GM18858 (cell line): ENCODE data around the gene TSPAN2.

Experiments
- ATAC-seq: cut with Tn5 transposase; IDR thresholded peaks from one replicate; pipeline ENCODE4 v1.9.1; 2021; ENCODE audit not compliant: unreplicated experiment

Gene TSPAN2

DNA sequence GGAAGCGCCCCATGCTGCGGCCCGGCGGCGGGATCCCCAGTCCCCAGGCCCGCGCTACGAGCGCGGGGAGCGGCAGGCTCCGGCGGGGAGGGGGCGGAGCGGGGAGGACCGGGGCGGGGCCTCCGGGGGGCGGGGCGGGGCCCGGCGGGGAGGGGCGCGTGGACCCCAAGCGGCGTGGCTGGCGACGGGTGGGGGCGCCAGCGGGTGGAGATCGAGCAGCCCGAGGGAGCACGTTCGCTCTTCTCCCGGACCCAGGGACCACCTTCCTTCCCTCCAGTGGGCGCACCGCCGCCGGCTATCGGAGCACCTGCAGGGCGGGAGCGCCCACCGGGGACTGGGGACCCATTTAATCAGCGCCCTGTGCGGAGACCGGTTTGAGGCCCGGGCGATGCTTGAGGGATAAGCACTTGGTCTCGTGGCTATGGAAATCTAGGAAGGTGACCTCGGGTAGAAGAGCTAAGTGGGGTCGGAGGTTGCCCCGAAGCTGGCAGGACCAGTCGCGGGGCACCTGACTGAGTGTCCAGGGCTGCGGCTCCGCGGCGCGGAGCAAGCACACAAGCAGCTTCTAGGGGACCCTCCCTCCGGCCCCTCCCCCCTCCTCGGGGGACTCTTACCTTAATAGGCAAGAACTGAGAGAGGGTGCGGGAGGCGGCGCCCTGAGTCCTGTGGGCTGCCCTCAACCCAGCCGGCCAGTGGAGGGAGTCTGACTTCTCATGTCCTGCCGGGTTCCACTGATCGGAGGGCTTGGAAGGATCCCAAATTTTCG lies at the start of gene TSPAN2:
TSPAN2 (minus strand) TSS at position 84 of the 766 bp plus-strand sequence; CDS start at position 13, 71 bp downstream.
- ATAC-seq: no peak

- no peak for ATAC-seq
Observed at GRCh38 chr1:115138973-115139372, 49.7 kb upstream of the TSPAN2 start.

DNA sequence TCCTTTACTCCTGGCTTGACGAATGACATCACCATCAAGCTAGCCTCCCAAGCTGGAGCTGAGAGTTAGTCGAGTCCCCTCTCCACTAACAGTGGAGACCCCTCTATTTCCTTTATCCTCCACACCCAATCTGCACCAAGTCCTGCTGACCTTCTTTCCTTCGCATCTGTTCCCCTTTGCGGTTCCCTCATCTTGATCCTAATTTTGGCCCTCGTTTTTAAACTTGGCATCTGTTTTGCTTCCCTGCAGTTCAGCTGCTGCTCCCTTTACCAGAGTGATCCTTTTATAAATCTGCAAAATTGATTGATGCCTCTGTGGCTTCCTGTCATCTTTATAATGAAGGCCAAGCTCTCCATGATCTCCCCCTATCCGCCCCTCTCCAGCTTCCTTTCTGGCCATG lies 49.0 kb upstream of the TSPAN2 start:
- no peak for ATAC-seq

DNA sequence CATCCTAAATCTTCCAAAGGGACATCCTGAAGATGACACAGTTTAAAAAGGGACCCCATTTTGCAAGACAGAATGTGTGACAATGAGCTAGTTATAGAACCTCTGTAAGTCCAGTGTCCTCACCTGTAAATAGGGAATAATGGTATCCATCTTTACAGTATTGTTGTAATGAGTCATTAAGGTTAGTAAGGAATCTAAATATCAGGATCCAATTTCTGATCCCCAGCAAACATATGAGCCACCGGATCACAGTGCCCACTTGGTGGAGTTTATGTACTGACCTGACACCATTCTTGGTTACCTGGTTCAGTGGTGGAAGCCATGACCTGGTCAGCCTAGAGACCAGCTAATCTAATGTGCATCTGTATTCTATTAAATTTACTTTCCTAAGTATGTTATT lies 47.9 kb upstream of the TSPAN2 start:
- ATAC-seq: no peak

DNA sequence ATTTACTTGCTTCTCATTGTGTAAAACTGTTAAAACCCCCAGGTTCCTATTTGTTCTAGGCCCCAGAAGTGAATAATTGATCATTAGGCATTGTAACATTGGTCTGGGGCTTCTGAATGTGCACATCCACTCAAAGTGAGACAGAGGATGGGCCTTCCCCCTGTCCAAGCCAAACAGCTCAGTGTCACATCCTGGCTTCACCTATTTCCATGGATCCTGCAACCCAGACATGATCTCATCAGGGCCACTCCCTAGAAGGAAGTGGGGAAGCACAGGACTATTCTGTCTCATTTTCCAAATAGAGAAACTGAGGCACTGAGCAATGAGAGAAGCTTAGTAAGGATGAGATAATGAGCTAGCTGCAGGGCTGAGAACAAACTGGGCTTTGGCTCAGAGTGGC lies 47.4 kb upstream of the TSPAN2 start:
- no peak for ATAC-seq

DNA sequence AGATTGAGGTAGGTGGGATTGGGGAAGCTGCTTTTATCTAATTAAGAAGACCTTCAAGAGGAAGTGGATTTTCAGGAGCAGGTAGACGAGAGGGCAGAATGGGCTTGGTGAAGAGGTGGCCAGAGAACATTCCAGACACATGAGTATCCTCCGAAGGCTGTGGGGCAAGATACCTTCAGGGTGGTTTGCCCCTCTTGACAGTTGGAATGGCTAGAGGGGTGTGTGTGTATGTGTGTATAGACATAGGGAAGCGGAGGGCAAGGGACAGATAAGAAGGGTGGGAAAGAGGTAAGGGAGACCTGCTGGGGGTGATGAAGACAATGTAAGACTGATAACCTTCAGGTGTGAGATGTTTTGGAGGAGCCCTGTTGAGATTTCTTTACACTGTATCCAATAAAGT lies 46.8 kb upstream of the TSPAN2 start:
- ATAC-seq: no peak

DNA sequence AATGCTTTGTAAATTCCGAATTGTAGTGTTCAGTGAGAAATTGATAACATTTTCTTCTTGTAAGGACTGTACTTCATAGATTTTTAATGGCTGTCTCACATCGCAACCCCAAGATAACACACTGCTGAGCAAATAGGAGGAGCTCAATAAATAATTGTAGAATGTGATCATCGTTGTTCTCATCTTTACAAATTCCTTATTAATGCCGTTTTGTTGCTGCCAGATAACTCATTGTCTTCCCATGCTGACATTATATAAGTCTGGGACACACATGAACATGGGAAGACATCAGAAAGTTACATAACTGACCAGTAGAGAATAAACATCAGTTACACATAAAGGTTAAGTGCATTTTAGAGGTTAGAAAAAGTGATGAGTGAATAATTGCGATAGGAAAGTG lies 46.4 kb upstream of the TSPAN2 start:
- no peak for ATAC-seq

DNA sequence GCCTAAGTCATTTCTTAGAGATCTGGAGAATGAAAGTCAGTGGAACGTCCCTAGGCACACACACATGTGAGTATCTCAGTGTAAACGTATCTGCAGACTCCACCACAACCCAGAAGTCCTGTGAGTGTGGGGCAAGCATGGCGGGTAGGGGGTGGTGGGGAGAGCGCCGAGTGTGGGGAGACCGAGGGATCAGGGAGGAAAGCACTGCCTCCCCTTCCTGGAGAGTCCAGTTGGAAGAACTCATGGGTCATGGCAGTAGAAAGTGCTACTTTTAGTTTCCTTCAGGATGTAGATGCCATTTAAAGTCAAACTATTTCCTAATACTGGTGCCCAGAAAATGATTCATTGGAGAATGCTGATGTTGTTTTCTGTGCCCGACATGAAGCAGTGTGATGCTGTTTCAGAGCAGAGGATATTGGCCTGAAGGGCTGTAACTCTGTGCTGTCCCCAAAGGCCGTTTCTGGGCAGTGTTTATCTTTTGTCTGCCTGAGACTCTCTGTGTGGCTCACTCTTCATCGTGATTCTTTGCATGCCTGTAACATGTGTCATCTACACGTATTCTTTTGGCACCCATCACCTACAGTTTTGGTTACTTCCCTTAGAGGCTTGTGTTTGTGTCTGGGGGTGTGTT lies 45.7 kb upstream of the TSPAN2 start:
- ATAC-seq: no peak

GRCh38 chr1:115134231-115134630 lies 44.9 kb upstream of the TSPAN2 start:
- ATAC-seq: no peak

- no peak for ATAC-seq
Observed at GRCh38 chr1:115133440-115133839, 44.1 kb upstream of the TSPAN2 start.

DNA sequence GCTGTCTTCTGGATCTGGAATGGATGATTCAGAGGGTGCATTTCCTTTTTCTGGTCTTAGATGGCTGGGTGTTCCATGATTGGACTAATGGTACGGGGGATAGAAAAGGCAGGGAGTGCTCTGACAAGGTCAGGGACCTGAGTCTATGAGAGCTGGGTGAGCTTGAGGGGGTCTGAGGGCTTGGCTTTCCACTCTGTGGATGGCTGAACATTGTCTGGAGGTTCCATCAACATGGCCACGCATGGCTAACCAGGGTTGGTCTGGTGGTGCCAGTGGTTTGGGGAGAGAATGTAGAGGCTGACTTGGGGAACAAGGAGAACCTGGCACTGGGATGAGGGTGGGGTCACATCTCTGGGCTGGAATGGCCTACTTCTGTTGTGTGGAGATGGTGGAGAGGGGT lies 41.5 kb upstream of the TSPAN2 start:
- no peak for ATAC-seq

DNA sequence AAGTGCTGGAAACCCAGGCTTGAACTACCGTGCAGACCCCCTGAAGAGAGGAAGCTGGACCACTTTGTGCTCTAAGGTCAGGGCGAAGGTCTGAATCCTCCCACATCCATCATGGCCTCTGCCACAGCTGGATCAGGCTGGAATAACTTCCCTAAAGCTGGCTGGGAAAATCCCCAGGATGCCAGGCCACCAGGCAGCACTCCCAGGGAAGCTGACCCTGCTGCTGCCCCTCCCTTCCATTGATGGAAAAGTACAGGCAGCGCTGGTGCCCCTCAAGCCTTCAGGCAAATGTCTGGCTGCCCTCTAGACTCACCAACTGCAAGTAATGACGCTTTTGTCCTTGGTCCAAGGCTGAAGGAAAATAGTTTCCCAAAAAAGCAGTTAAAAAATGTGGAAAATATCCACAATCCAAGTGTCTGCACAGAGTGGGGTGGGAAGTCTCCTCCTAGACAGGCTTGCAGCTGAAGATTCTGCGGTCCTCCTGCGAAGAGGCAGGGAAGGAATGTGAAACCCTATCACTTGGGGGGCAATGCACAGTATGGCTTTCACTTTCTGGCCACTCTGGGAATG lies 39.9 kb upstream of the TSPAN2 start:
- ATAC-seq: no peak

GRCh38 chr1:115127539-115127938 lies 38.2 kb upstream of the TSPAN2 start:
- ATAC-seq: no peak

- ATAC-seq: no peak
Observed at GRCh38 chr1:115126516-115126915, 37.2 kb upstream of the TSPAN2 start.

DNA sequence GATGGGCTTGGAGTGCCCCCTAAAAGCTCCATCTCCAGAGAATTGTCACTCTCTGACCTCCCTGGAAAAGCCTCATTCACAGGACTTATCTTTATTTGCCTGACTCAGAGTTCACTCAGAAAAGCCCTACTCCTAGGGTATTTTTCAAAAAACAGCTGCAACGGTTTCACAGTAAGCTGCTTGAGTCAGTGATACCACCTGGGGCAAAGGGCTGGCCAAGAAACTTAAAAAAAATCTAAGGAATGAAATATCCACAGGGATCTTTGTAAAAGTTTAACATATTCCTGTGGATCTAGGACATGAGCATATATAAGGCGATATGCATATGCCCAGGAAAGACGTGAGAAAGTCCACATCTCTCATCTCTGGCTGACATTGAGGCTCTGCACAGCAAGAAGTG lies 33.8 kb upstream of the TSPAN2 start:
- ATAC-seq: no peak

DNA sequence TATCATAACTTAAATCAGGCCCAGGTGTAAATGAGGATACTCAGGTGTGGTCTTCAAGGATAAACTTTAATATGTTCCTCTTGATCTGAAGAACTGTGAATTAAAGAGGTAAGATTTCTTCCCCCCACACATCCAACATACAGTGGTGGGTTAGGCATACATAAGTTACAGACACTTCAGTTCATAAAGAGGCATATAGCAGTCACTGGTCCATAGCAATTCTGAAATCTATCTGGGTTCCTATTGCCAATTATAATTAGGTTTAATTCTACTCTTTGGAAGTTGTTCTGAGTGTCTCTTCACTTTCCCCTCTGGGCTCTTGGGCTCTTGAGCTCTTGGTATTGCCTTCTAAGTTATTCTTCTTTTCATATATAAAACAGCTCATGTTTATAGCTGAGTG lies 32.5 kb upstream of the TSPAN2 start:
- no peak for ATAC-seq

- ATAC-seq: no peak
Observed at GRCh38 chr1:115120296-115120695, 31.0 kb upstream of the TSPAN2 start.

DNA sequence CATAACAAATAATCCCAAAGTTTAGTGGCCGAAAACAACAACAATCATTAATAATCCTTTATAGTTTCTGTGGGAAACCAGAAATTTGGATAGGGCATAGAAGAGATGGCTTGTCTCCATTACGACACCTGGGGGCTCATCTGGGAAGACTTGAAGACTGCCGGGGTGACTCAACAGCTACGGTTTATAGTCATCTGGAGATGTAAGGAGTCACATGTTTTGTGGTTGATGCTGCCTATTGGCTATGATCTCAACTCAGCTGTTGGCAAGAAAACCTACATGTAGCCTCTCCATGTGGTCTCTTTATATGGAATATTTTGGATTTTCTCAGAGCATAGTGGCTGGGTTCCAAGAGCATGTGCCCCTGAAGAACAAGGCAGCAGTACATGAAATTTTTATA lies 29.3 kb upstream of the TSPAN2 start:
- no peak for ATAC-seq

GRCh38 chr1:115118086-115118485 lies 28.8 kb upstream of the TSPAN2 start:
- no peak for ATAC-seq

GRCh38 chr1:115117298-115117697 lies 28.0 kb upstream of the TSPAN2 start:
- ATAC-seq: no peak

GRCh38 chr1:115116512-115116911 lies 27.2 kb upstream of the TSPAN2 start:
- no peak for ATAC-seq

- no peak for ATAC-seq
Observed at GRCh38 chr1:115115521-115116161, 26.3 kb upstream of the TSPAN2 start.
